Brain microvascular endothelial cell (primary cell): Measurements from ENCODE around the gene ST7.

ENCODE experiments used
- DNase-seq: peaks from one replicate; pipeline ENCODE4 v3.0.0-alpha.2; 2020
- H3K27ac ChIP-seq: fragments of 250-450 bp; sonication (Bioruptor Pico); 2 replicates; pipeline ENCODE4 v1.5.1; 2020; ENCODE audit warnings: mild to moderate bottlenecking, moderate library complexity
- H3K27me3 ChIP-seq: fragments of 250-450 bp; sonication (Bioruptor Pico); replicated peaks from 2 replicates; pipeline ENCODE4 v1.5.1; 2020; ENCODE audit warnings: mild to moderate bottlenecking
- H3K36me3 ChIP-seq: fragments of 250-450 bp; sonication (Bioruptor Pico); replicated peaks from 2 replicates; pipeline ENCODE4 v1.5.1; 2020; ENCODE audit warnings: mild to moderate bottlenecking
- H3K4me3 ChIP-seq: 2 replicates; pipeline ENCODE4 v1.5.1; 2011; ENCODE audit warnings: low read depth, mild to moderate bottlenecking, control low read depth, low read length, moderate library complexity
- CTCF ChIP-seq: IDR thresholded peaks from 2 replicates; pipeline ENCODE4 v1.5.1; 2011; ENCODE audit warnings: low read depth, mild to moderate bottlenecking, moderate library complexity, low read length, control low read depth, inconsistent platforms; ENCODE audit errors: missing control alignments
- in situ Hi-C: cut with HindIII; loops from 2 replicates; pipeline ENCODE4 v1.10.0; 2017; ENCODE audit warnings: low sequenced_read_pairs, low pct_ligation_motif_present

The ST7 gene

DNA sequence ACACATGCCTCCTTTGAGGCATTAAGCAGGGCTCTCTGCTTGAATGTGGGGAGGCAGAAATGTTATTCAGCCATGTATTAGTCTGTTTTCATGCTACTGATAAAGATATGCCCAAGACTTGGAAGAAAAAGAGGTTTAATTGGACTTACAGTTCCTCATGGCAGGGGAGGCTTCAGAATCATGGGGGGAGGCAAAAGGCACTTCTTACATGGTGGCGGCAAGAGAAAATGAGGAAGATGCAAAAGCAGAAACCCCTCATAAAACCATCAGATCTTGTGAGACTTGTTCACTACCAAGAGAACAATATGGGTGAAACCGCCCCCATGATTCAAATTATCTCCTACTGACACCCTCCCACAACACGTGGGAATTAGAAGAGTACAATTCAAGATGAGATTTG, 37.9 kb downstream of the ST7 start:
- no peak for DNase-seq
- no peak overlapping the region for H3K27ac ChIP-seq
- H3K4me3 ChIP-seq, result no peak overlapping the region
- no peaks in the 10 kb centered on the region for H3K27me3 ChIP-seq
- no peak for TF ChIP-seq CTCF
- in situ Hi-C loops, result no loop called here
- H3K36me3 ChIP-seq, result no peaks in the 10 kb centered on the region

DNA sequence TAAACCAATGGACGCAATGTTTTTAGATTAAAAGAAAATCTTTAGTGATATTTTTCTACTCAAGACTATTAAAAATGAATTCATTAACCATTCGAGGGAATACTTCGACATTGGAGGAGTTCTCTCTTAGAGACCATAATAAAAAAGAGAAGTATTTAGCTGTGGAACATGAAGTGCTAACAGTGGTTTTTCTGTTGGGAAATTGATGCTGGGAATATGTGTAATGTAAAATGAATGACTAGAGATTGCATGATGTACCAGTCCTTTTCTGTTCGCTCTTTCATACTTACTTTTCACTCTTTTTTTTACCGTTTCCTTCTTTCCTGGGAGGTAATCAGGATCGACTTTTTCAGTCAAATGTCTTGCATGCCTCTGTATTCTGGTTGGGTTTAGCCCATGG, 41.3 kb downstream of the ST7 start:
- in situ Hi-C loops, result no loop called here
- Histone ChIP-seq H3K27me3 (no peaks in the 10 kb centered on the region), H3K4me3 (no peak overlapping the region), H3K36me3 (no peaks in the 10 kb centered on the region), H3K27ac (no peak overlapping the region)
- DNase-seq, result no peak
- TF ChIP-seq CTCF, result no peak

GRCh38 chr7:116997972-116998371, 44.7 kb downstream of the ST7 start:
- Histone ChIP-seq H3K27me3 (no peaks in the 10 kb centered on the region), H3K36me3 (no peaks in the 10 kb centered on the region), H3K27ac (peak overlapping the region; percentile 10), H3K4me3 (no peak overlapping the region)
- in situ Hi-C loops, result no loop called here
- no peak for TF ChIP-seq CTCF
- no peak for DNase-seq

GRCh38 chr7:116998567-116999175, 45.4 kb downstream of the ST7 start:
- no peaks in the 10 kb centered on the region for H3K36me3 ChIP-seq
- in situ Hi-C loops, result no loop called here
- H3K27me3 ChIP-seq, result no peaks in the 10 kb centered on the region
- H3K4me3 ChIP-seq, result no peak overlapping the region
- TF ChIP-seq CTCF, result no peak
- peak overlapping the region; percentile 61 for H3K27ac ChIP-seq
- no peak for DNase-seq

GRCh38 chr7:116999311-116999710, 46.0 kb downstream of the ST7 start:
- H3K27me3 ChIP-seq, result no peaks in the 10 kb centered on the region
- DNase-seq, result peak; percentile 66
- no peak for TF ChIP-seq CTCF
- no peak overlapping the region for H3K4me3 ChIP-seq
- in situ Hi-C loops, result no loop called here
- no peaks in the 10 kb centered on the region for H3K36me3 ChIP-seq
- peak overlapping the region; percentile 61 for H3K27ac ChIP-seq

GRCh38 chr7:117001283-117001682, 48.0 kb downstream of the ST7 start:
- in situ Hi-C loops, result no loop called here
- DNase-seq, result no peak
- no peak overlapping the region for H3K27ac ChIP-seq
- no peaks in the 10 kb centered on the region for H3K36me3 ChIP-seq
- no peak for TF ChIP-seq CTCF
- H3K27me3 ChIP-seq, result no peaks in the 10 kb centered on the region
- H3K4me3 ChIP-seq, result no peak overlapping the region
